Stimulated activated CD8-positive, alpha-beta memory T cell treated with anti-CD3 and anti-CD28 coated beads, Interleukin-7, amount 100 ng/mL, for 24 hours (primary cell): ENCODE measurements around the gene EEIG2.

Experiments used
- DNase-seq: peaks from one replicate; pipeline ENCODE4 v3.0.0-alpha.2; 2020; ENCODE audit warnings: low read depth

Gene EEIG2

DNA sequence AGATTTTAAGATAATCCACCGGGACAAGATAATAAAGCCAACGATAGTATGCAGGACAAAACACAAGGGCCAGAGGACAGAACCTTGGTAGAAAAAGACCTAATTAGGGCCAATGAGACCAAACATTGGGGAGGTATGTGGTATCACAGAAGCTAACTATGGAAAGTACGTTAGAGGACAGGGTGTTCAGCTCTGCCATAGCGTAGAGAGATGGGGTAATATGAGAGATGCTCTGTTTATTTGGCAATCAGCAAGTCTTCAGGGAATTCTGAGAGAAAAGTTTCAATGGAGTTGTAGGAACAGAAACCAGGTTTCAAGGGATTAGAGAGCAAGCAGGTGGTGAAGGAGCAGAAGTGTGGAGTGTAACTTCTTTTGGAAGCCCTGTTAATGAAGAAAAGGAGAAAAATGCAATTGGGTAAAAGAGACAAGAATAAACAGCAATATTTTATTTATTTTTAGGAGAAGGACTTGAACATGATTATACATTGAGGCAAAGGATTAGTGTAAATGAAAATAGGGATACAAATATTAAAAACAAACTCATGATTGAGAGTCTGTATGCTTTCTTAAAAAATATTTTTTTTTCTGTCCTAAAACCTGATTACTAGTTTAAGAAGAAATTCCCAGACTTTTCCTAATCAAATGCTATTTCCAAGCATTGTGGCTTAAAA is 24.0 kb downstream of the EEIG2 start:
- no peak for DNase-seq

DNA sequence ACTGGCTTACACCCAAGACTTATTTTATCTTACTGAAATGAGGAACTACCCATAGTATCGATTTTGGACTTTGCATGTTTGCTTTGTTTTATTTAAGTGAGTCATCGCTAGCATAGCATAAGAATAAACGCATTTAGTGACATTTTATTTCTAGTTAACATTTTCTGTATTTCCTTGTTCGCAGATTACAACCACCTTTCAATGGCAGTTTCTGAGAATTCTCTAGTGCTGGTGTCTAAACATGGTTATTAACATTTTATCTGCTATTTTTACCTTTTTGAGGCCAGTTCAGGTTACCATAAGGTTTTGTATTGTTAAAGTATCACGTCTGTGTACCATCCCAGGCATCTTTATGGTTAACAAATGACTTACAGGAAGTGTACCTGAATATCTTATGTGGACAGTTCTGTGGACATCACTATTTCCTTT is 24.5 kb downstream of the EEIG2 start:
- DNase-seq, result no peak

DNA sequence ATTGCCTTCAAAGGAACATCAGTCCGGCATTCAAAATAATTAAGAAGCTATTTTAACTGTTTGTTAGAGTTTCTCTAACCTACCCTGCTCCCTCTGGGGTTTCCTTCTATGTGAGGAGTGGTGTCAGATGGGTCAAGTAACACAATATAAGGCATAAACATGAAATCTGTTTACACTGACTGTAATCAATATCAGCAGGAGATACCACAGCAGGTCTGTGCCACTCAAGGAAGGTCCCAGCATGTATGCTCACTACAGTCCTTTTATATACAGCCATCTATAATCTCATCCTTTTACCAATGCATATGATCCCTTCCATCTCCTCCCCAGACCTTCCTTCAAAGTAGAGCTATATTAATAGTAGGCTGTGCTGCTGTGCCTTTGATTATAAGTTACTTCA is 25.4 kb downstream of the EEIG2 start:
- DNase-seq, result no peak

DNA sequence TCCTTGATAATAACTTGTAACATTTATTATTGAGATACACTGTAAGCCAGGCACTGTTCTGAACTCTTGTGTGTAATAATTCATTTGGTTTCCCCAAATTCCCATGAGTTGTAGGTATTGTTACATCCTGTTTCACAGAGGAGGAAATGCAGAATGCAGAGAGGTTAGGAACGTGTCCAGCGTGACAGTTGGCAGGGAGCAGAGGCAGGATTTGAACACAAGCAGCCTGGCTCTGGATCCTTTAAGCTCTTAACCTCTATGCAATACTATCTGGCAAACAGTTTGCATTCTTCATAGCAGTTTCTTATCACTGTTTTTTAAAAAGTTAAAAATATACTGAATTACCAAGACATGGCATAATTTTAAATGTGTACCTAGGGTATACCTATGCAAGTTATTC is 30.5 kb downstream of the EEIG2 start:
- no peak for DNase-seq

DNA sequence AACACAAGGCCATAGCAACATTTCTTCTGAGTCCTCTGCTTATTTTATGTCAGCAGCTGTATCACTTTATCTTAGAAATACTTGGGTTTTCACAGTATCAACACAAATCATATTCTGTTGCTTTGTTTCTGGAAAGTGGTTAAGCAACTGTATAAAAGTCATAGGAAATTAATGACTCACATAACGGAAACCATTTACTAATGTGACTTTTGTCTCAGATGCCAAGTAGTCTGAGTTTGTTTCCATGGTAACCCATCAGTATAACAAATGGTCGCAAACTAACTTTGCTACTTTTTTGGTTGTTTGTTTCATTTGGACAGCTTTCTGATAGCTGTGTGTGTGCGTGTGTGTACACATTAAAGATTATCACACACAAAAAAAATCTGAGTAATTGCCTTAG is 31.1 kb downstream of the EEIG2 start:
- no peak for DNase-seq

DNA sequence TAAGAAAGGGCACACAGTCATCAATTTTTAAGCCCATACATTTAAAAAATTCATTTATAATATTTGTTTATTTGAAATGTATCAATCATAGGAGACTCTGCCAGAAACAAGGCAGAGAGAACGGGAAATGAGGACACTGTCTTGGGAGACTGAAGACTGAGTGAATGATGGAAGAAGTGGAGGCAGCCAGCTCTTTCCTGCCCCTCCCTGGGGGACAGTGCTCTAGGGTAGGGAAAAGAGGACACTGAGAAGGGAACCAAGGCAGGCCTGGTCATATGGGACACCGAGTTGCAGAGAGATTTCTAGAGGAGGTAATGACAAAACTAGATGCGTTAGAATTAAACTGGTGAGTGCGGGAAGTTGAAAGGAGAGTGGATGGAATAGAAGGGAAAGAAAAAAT is 31.6 kb downstream of the EEIG2 start:
- DNase-seq, result no peak

DNA sequence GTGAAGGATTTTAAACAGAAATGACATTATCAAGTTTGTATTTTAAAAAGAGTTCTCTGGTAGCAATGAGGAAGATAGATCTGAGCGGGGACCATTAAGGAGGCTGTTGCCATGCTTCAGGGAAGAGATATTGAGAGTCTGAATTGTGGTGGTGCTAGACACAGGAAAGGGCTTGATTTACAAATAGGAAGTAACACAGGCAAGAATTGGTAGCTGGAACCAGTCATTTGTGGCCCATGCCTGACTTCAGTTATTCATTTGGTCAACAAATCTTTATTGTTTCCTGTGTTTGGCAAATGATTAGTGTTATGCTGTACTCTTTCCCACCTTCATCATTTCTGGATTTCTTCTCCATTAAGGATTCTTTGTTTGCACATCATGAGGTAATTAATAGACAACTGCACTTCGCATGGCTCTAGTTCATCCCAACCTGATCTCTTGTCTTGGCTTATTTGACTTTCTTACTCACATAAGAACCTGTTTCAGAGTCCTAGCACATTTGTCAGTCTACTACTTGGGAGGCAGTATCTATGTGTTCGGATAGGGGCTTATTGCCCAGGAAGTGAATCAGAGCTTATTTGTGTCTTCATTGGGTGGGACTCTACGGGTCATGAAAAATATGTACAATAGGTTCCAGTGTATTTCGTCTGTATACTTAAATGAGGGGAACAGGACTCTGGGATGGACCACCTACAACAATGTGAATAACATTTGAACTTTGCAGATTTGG is 32.3 kb downstream of the EEIG2 start:
- DNase-seq, result no peak

DNA sequence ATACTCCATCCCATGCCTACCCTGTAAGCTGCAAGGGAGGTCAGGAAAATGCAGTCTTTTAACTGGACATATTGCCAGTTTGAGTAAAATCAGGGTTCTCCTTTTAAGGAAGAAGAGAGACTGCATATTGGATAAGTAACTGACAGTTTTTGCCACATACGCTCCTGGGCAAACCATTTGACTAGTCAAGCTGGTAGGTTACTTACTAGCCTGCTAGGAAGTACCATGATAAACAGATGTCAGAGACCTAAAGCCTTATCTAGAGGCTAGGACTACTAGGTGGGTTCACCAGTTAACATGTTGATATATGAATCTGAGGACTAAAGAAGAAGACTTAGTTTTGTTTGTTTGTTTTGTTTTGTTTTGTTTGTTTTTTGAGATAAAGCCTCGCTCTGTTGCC is 33.5 kb downstream of the EEIG2 start:
- no peak for DNase-seq

DNA sequence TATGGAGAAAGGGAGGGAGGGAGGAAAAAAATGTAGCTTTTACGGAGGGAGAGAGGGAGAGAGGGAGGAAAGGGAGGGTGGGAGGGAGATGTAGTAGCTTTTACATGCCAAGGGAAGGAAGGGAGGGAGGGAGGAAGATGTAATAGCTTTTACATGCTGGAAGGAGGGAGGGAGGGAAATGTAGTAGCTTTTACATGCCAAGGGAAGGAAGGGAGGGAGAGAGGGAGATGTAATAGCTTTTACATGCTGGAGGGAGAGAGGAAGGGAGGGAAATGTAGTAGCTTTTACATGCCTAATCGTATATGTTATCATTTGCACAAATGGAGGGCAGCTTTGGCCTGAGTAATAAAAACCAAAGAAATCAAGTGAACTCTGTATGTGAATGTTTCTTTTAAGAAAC is 35.6 kb downstream of the EEIG2 start:
- DNase-seq, result no peak

DNA sequence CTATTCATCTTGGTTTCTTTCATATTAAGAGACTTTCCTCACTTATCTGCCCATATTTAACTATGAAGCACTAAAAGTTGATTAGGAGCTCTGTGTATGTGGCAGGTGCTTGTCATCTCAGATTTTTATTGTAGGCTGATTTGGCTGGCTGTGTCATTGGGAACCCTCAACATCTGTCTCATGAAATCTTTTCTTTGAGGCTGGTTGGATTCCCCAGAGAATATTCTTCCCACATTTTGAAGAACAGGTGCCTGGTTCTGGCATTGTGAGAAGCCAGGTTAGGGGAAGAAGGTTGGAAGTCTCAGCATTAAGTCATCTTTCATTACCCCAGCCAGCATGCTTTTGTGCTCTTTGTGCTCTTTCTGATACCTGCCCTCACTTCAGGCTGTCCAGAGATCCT is 37.1 kb downstream of the EEIG2 start:
- DNase-seq, result no peak

DNA sequence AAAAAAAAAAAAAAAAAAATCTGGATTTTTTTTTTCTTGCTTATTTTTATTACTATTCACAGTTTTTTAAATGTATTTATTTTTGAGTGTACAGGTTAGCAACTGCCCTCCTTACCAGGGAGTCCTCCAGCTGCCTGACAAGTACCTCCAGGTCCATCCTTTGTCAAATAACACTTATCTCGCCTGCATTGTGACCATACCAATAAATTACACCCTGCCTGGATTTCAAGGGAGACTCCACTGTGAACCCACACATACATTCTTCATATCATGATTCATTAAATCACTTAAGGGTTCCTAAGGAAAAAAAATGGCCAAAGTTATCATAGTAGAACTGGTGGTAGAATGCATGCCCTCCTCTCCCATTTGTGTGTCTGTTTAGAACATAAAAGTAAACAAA is 38.4 kb downstream of the EEIG2 start:
- no peak for DNase-seq

DNA sequence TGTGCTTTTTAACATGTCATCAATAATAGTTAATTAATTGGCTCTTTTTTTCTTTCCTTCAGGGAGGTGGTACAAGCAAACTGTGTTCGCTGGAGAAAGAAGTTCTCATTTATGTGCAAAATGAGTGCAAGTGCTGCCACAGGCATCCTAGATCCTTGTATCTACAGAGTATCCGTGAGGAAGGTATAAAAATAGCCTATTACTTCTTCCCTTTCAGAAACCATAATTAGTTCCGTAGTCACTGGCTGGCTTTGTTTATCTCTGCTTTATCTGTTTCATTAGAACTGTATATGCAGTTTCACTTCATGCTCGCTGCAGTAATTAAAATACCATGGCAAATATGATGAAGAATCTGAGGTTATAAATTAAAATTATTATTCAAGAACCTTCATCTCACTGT is 40.6 kb downstream of the EEIG2 start:
- no peak for DNase-seq

DNA sequence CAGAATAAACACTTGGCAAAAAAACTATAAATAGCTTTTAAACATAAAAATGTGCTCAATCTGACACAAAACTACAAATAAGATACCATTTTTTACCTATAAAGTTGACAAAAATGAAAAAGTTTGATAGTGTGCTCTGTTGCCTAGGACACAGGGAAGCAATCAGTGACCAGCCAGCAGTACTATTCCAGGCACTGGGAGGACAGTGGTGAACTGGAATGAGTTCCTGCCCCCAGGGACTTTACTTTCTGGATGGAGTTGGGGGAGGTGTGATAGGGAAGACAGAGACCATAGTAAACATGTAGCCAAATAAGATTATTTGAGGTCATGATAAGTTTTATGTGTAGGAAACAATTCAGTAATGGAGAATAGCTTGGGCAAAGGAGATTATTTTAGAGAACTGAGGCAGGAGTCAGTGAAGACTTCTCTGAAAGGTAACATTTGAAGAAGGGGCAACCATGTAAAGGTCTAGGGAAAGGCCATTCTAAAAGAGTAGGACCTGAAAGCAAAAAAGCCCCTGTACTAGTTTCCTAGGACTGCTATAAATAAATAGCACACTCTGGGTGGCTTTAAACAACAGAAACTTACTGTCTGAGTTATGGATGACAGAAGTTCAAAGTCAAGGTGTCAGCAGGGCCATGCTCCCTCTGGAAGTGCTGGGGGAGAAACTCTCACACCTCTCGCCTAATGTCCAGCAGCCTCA is 42.0 kb downstream of the EEIG2 start:
- DNase-seq, result no peak

DNA sequence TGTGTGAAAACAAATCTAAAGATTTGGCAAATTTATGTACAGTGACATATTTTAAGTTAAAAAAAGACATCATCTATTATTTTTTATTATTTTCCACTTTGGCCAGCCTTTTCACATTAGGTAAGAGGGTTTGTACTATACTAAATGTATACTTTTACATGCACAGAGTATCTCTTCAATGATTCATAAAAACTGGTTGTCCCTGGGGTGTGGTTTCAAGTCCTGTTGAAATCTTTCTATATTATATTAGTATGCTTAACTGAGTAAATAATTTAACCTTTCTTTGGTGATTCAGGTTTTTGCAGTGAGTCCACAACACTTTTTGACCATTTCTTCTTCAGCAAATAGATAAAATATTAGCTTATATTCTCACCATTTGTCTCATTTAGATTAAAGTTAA is 45.7 kb downstream of the EEIG2 start:
- no peak for DNase-seq

DNA sequence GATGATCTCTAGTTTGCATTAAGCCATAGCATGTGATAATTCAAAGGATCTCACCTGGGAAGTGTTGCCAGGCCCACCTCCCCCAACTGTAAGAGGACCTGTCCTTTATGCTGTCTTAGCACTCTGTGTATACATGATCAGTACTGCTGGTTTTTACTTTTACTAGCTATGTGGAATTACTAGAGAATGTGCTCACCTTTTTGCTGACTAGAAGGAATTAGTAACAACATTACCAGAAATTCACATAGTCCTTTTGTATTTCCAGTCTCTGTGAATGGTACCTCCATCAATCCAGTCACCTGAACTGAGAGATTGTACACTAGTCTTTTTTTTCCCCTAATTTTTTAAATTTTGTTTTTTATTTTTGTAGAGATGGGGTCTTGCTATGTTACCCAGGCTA is 46.6 kb downstream of the EEIG2 start:
- no peak for DNase-seq

DNA sequence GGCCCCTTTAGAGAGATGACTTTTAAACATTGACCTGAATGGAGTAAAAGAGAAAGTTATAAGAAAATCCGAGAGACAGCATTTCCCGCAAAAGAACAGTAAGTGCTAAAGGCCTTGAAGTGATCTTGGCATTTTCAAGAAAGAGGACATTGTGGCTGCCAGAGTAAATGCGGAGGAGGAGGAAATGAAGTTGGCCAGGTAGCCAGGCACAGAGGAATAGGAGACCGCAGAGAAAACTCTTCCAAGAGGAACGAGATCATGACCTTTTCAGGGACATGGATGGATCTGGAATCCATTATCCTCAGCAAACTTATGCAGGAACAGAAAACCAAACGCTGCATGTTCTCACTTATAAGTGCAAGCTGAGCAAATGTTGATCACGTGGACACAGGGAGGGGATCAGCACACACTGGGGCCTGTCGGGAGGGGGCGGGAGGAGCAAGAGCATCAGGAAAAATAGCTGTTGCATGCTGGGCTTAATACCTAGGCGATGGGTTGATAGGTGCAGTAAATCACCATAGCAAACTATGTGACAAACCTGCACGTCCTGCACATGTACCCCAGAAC is 49.7 kb downstream of the EEIG2 start:
- no peak for DNase-seq
